ENCODE data around the gene SH3YL1.

DNA sequence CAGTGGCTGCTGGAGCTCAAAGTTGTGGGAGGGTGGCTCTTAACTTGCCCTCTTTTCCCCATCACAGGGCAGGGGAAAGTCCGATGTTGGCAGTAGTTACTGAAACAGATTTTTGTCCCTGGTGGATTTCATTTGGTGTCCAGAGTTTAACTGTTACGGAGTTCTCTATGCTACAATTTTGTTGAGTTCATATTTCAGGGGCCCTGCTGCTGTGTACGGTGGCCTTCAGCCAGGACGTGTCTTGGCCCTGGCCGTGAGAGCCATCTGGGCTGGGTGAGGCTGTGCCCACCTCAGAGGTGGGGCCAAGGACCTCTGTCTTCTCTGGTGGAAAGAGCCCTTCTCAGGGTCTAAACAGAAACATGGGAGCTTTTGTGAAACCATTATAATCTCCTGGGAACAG, 67.4 kb downstream of the SH3YL1 start:
- TF ChIP-seq, protein P1, sequence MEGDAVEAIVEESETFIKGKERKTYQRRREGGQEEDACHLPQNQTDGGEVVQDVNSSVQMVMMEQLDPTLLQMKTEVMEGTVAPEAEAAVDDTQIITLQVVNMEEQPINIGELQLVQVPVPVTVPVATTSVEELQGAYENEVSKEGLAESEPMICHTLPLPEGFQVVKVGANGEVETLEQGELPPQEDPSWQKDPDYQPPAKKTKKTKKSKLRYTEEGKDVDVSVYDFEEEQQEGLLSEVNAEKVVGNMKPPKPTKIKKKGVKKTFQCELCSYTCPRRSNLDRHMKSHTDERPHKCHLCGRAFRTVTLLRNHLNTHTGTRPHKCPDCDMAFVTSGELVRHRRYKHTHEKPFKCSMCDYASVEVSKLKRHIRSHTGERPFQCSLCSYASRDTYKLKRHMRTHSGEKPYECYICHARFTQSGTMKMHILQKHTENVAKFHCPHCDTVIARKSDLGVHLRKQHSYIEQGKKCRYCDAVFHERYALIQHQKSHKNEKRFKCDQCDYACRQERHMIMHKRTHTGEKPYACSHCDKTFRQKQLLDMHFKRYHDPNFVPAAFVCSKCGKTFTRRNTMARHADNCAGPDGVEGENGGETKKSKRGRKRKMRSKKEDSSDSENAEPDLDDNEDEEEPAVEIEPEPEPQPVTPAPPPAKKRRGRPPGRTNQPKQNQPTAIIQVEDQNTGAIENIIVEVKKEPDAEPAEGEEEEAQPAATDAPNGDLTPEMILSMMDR (conservative IDR thresholded peaks at IDR 0.05) = no peak
- no peak for TF ChIP-seq ZFX (IDR thresholded peaks at IDR 0.05)

All from C4-2B (cell line).